Hematopoietic multipotent progenitor cell treated with erythropoietin and hydrocortisone succinate and interleukin-3 and kit ligand, for 4 days (in vitro differentiated cells): ENCODE results near the gene TAF7L.

ENCODE experiments used
- DNase-seq: peaks from one replicate; pipeline ENCODE4 v3.0.0-alpha.2; 2015

TAF7L gene

DNA sequence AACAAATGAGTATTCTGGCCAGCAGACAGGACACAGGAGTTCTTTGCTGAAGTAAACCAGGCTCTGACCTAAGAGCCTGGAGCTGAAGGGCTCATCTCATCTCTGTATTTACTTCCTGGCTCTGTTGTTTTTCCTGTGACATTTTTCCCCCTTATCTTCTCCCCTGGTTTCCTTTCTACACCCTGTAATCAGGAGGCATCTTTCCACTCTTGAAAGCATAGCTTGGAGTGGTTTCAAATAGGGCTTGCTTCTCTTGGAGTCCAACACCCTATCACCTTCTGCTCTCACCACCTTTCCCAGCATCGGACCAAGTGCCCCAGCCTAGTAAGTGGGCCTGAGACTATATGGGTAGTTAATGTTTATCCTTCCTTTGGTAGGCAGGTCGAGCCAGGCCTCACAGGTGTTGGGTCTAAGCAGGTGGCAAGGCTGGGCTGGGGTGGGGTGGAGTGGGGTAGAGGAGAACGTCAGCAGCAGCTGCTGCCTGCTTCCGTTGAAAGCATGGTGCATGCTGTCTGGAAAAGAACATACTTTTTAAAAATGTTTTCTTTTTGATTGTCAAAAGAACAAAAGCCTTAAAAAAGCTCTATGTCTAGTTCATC, 70.4 kb downstream of the TAF7L start:
- no peak for DNase-seq

DNA sequence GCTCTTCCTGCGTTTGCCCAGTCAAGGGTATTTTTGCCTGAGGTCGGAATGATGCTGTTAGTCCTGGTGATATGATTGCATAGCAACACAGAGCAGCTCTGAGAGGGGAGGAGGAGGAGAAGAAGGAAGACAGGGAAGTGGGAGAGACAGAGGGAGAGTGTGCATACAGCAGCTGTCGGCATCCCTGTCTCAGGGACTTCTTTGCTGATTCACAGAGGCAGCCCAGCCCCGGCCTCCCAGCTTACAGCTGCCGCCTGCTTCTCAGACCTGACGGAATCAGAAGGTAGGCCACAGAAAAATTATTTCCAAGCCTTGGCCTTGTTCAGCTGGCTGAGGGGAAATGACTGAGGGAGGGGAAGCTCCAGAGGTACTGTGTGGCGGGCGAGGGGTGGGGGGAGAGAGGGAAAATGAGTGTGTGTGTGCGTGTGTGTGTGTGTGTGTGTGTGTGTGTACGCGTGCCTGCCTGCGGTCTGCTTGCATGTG, 71.2 kb downstream of the TAF7L start:
- peak; percentile 28 for DNase-seq

DNA sequence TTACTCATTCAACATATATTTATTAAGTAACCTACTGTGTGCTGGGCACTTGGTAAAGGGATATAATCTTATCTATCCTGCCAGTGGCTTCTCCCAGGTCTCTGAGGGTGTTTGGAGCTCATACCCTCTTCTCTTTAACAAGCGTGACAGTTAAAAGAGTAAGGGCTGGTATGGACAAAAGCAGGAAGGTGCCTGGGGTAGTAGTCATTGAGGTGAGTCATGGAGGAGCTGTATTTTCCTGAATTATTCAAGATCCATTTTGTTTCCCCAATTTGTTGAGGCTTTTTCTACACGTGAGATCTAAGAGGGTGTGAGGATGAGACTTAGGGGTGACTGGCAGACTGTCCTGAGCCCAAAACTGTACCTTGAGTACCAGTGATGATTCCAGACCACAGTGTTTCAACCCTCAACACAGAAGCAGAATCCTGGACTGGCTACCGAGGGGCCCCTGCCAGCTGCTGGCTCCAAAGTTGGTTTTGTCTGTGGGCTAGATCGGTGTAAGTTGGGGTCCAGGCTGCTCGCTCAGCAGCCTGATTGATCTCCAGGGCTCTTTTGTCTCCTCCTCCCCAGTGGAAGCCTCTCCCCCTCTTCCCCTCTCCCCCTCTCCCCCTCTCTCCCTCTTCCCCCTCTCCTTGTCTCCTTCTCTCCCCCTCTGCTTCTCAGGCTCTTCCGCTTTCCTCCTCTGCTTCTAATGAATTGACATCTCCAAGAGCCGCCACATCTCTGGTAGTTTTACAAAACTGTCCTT, 71.8 kb downstream of the TAF7L start, which contains the start of gene DRP2:
TSS of gene DRP2 (plus strand) at position 671 of the 748 bp plus-strand sequence. CDS start 11,862 bp downstream, outside the sequence.
- DNase-seq = no peak
